ENCODE results near the gene PTGR2.
A peak's percentile ranks its signal among the peaks of the same experiment; 100 is the strongest.
"Not testable (repeated sequence)": the region's sequence is repeated elsewhere in the genome, so short reads cannot be mapped to it uniquely, and the experiment has no call there.

Gene PTGR2

GRCh38 chr14:73851567-73852382, at the start of gene PTGR2:
TSS of gene PTGR2 (plus strand) at chr14:73851831. CDS start at chr14:73858863, 7,032 bp downstream.
- peak; percentile 77 for DNase-seq

GRCh38 chr14:73802431-73803188, 49.0 kb upstream of the PTGR2 start:
- no peak for DNase-seq

GRCh38 chr14:73804636-73805035, 47.0 kb upstream of the PTGR2 start:
- no peak for DNase-seq

- DNase-seq = no peak
These were observed 44.2 kb upstream of the PTGR2 start for GRCh38 chr14:73807457-73807856.

GRCh38 chr14:73809391-73809790, 42.2 kb upstream of the PTGR2 start:
- no peak for DNase-seq

GRCh38 chr14:73810478-73811163, 41.0 kb upstream of the PTGR2 start:
- no peak for DNase-seq

GRCh38 chr14:73811164-73811503, 40.5 kb upstream of the PTGR2 start:
- DNase-seq = no peak

GRCh38 chr14:73814153-73814552, 37.5 kb upstream of the PTGR2 start:
- no peak for DNase-seq

GRCh38 chr14:73815849-73816248, 35.8 kb upstream of the PTGR2 start:
- DNase-seq = no peak

- DNase-seq = no peak
These were observed 35.2 kb upstream of the PTGR2 start for GRCh38 chr14:73816393-73816816.

GRCh38 chr14:73817020-73817655, 34.5 kb upstream of the PTGR2 start:
- DNase-seq = no peak

GRCh38 chr14:73818821-73819220, 32.8 kb upstream of the PTGR2 start:
- no peak for DNase-seq

GRCh38 chr14:73820631-73821030, 31.0 kb upstream of the PTGR2 start:
- DNase-seq = no peak

GRCh38 chr14:73823339-73823885, 28.2 kb upstream of the PTGR2 start:
- DNase-seq = no peak

GRCh38 chr14:73824127-73824526, 27.5 kb upstream of the PTGR2 start:
- no peak for DNase-seq

GRCh38 chr14:73824536-73824935, 27.1 kb upstream of the PTGR2 start:
- DNase-seq = no peak

GRCh38 chr14:73825551-73826188, 26.0 kb upstream of the PTGR2 start:
- peak; percentile 41 for DNase-seq

- DNase-seq = not testable (repeated sequence)
These were observed 24.4 kb upstream of the PTGR2 start for GRCh38 chr14:73827190-73827589.

GRCh38 chr14:73829071-73829470, 22.6 kb upstream of the PTGR2 start:
- DNase-seq = no peak

- DNase-seq = no peak
These were observed 21.9 kb upstream of the PTGR2 start for GRCh38 chr14:73829526-73830431.

GRCh38 chr14:73833034-73833433, 18.6 kb upstream of the PTGR2 start:
- DNase-seq = no peak

Data from NCI-H1417 treated with DMSO at 0.1 percent for 48 hours (cell line).